HAP-1 (cell line): ENCODE results near the gene LZTS2.
A peak's percentile ranks its signal among the peaks of the same experiment; 100 is the strongest.

ENCODE experiments used
- DNase-seq, 2 experiments: peaks; one replicate each; pipeline ENCODE4 v3.0.0-alpha.2; 2016 to 2020; ENCODE audit warnings: low spot score in 2 of 2
- H3K27me3 ChIP-seq: fragments of 250-450 bp; sonication (Bioruptor Pico); 2 replicates; pipeline ENCODE4 v1.5.1; 2020; ENCODE audit warnings: low read depth, mild to moderate bottlenecking, moderate library complexity
- H3K36me3 ChIP-seq: fragments of 250-450 bp; sonication (Bioruptor Pico); replicated peaks from 2 replicates; pipeline ENCODE4 v1.5.1; 2020; ENCODE audit warnings: mild to moderate bottlenecking
- H3K4me1 ChIP-seq: fragments of 250-450 bp; sonication (Bioruptor Pico); 2 replicates; pipeline ENCODE4 v1.5.1; 2020; ENCODE audit warnings: mild to moderate bottlenecking
- H3K4me3 ChIP-seq: fragments of 250-450 bp; sonication (Bioruptor Pico); 2 replicates; pipeline ENCODE4 v1.5.1; 2020; ENCODE audit warnings: mild to moderate bottlenecking, moderate library complexity
- H3K9me3 ChIP-seq: fragments of 250-450 bp; sonication (Bioruptor Pico); 2 replicates; pipeline ENCODE4 v1.5.1; 2020; ENCODE audit warnings: mild to moderate bottlenecking, moderate library complexity
- in situ Hi-C: fragments of 300-500 bp; cut with MboI; formaldehyde crosslinking; loops from 3 replicates; pipeline ENCODE4 v1.14.3; 2020; ENCODE audit warnings: low sequenced_read_pairs, inconsistent platforms, mixed read lengths

LZTS2 gene

DNA sequence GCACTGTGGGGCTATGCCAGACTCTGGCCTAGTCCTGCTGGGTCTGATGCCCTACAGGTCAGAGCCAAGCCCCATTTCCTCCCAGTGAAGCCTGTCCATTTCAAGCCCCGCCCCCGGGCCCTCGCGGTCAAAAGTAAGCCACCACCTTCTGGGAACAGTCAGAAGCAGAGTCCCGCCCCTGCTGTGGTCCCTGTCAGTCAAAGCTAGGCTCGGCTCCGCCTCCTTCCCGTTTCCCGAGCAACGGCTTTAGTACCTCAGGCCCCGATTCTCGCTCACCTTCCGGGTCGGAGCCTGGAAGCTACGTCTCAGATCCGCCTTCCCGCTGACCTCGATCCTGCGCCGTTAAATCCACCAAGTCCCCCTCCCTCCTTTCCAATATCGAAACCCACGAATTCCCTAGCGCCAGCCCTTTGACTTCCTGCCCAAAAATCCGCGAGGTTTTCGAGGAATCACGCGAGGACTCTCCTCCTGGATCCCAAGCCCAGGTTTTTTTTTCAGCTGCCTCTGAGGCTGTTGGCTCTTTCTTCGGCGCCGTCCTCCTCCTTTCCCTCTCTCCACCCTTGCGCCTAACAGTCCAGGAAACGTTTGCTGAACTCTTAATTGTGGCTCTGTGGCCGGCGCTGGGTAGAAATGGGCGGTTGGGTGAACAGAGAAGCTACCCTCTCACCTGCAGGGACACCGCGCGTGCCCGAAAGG is 43.2 kb downstream of the LZTS2 start:
- no peaks in the 10 kb centered on the region; the same call in 1 of the 2 replicates for H3K36me3 ChIP-seq
- in situ Hi-C loops = loop anchor here (5.0 kb wide), 1 partner anchor 89 kb away; the partner anchor contains the start of gene TLX1
- peak overlapping the region; percentile 40 for H3K4me3 ChIP-seq
- no peaks in the 10 kb centered on the region for H3K27me3 ChIP-seq
- H3K9me3 ChIP-seq = no peaks in the 10 kb centered on the region
- peak; percentile 96 to 99 for DNase-seq
- H3K4me1 ChIP-seq = peaks cover 13% of the 10 kb centered on the region

GRCh38 chr10:101043363-101043707 is 43.7 kb downstream of the LZTS2 start:
- Histone ChIP-seq H3K27me3 (no peaks in the 10 kb centered on the region), H3K4me1 (peaks cover 13% of the 10 kb centered on the region), H3K36me3 (no peaks in the 10 kb centered on the region), H3K4me3 (peak overlapping the region; percentile 40), H3K9me3 (no peaks in the 10 kb centered on the region)
- in situ Hi-C loops = loop anchor here (5.0 kb wide), 1 partner anchor 89 kb away; the partner anchor contains the start of gene TLX1
- DNase-seq = no peak

DNA sequence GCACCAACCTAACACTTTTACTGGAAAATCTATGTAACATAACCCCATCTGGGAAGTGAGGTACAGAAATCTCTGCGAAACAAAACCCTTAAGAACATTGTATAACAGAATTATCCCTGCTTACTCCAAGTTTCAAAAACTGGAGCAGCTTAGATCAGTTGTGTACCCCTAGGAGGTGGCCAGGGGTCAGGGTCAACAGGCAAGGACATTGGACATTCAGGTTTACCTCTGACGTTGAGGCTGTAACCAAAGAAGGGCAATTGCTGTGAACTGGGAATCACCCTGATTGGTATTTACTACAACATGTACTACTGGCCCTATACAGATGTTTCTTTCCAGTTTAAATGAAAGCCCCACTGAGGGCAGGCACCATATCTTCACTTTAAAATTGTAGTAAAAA is 44.5 kb downstream of the LZTS2 start:
- in situ Hi-C loops = loop anchor here (5.0 kb wide), 1 partner anchor 88 kb away; the partner anchor contains the start of gene TLX1
- H3K27me3 ChIP-seq = no peaks in the 10 kb centered on the region
- DNase-seq = no peak
- H3K4me1 ChIP-seq = peaks cover 13% of the 10 kb centered on the region
- no peak overlapping the region for H3K4me3 ChIP-seq
- no peaks in the 10 kb centered on the region for H3K36me3 ChIP-seq
- H3K9me3 ChIP-seq = no peaks in the 10 kb centered on the region

- Histone ChIP-seq H3K36me3 (no peaks in the 10 kb centered on the region), H3K9me3 (no peaks in the 10 kb centered on the region), H3K4me3 (no peak overlapping the region), H3K27me3 (no peaks in the 10 kb centered on the region), H3K4me1 (peaks cover 19% of the 10 kb centered on the region)
- in situ Hi-C loops = no loop called here
- DNase-seq = peak in 1 of 2 experiments; percentile 52
These were observed 47.0 kb downstream of the LZTS2 start for GRCh38 chr10:101046332-101047238.

- no peaks in the 10 kb centered on the region for H3K36me3 ChIP-seq
- in situ Hi-C loops = no loop called here
- no peak overlapping the region for H3K4me3 ChIP-seq
- no peak for DNase-seq
- no peaks in the 10 kb centered on the region for H3K9me3 ChIP-seq
- no peaks in the 10 kb centered on the region for H3K27me3 ChIP-seq
- H3K4me1 ChIP-seq = peaks cover 17% of the 10 kb centered on the region
These were observed 47.7 kb downstream of the LZTS2 start for GRCh38 chr10:101047268-101047667.

DNA sequence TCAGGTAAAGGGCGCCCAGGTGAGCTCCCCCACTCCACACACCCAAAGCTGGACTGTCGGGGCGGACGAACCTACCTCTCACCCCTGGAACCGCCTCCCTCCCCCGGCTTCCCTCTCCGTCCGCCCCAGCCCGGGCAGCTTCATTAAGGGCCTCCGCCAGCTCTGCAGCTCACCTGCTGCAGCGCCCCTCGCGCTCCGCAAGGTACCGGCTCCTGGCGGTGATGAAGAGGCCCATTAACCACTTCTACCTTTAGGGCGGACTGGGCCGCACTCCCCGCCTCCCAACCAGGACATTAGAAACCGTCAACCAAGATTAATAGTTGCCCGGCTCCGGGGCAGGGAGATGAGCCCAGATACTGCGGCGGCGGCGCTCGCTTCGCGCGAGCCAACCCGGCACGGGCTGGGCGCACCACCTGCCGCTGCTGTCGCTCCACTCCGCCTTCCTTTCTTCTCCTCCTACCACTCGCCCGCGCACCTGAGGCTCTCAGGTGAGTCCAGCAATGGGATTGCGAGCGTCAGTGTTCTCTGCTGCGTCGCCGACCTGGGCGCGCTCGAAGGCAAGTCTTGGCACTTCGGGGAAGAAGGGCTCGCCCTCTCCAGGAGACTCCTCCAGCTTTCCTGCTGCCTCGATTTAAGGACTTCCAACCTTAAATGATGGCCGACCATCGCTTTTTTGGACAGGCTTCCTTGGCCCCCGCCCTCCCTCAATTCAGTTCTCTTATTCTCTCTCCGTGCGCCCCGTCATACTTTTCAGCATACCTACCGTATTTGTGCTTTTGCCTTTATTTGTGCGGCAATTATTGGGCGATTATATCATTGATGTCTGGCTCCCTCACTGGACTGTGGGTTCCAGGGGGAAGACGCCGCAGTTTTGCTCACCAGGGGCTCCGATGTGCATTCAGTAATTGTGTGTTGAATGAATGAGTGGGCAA is 48.6 kb downstream of the LZTS2 start:
- Histone ChIP-seq H3K27me3 (no peaks in the 10 kb centered on the region), H3K4me3 (no peak overlapping the region), H3K36me3 (no peaks in the 10 kb centered on the region), H3K9me3 (no peaks in the 10 kb centered on the region), H3K4me1 (peaks cover 12% of the 10 kb centered on the region)
- no peak for DNase-seq
- in situ Hi-C loops = no loop called here

DNA sequence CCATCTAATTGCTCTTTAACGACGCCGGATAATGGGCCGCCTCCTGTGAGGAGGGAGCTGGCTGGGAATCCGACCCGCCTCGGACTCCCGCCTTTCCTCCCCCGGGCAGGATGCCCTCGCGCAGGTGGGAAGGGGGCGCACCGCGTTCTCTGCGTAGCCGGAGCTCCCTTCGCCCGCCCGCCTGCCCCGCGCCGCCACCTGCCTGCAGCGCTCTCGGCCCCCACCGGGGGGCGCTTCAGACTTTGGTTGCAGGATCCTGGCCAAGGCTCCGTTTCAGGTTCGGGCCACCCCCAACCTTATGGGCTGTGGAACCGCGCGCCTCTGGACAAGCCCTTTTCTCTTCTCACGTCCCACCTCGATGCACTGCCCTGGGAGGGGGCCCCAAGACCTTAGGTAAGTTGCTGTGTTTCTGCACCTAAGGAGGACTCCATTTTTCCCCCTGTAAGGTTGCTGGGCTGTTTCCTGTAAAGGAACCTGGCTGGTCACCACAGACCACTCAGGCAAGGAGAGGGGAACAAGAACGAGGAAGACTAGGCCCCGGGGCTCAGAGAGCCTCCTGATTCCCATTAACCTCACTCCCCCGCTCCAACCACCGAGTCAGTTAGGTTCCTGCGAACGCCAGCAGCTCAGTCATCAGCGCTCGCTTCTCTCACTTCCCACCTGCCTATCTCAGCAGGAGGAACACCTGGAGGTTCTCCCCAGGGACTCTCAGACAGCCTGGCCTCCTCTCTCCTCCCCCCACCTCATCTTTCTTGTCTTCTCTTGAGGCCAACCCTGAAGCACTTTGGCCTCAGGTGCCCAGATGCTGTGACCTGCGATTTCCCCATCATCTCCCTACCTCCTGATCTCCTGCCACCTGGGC is 50.8 kb downstream of the LZTS2 start:
- Histone ChIP-seq H3K9me3 (no peaks in the 10 kb centered on the region), H3K4me3 (peak overlapping the region; percentile 14), H3K27me3 (no peaks in the 10 kb centered on the region), H3K4me1 (peaks cover 6% of the 10 kb centered on the region; the same call in 1 of the 2 replicates), H3K36me3 (peaks cover 7% of the 10 kb centered on the region)
- DNase-seq = peak; percentile 50 to 90
- in situ Hi-C loops = no loop called here

- H3K27me3 ChIP-seq = no peaks in the 10 kb centered on the region
These were observed 52.7 kb downstream of the LZTS2 start for GRCh38 chr10:101052285-101052684.

DNA sequence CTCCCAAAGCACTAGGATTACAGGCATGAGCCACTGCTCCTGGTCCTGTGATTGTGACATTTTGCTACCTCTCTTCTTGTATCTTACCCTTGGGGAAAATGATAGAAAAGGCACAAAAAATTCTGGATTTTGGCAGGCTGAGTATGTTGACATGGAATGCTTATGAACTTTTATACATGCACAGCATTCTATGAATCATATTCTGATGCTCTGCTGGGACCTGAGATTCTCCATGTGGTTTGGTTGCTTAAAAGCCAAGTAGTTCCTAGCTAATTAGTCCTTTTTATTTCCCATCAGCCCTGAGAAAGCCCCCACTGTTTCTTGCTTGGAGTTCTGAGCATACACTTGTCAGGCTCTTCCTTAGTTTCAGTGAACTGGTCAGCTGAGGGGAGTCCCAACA is 53.9 kb downstream of the LZTS2 start:
- H3K4me1 ChIP-seq = peaks cover 7% of the 10 kb centered on the region

More at GRCh38 chr10:101052285-101052684, 52.7 kb downstream of the LZTS2 start:
- Histone ChIP-seq H3K4me3 (no peak overlapping the region), H3K9me3 (no peaks in the 10 kb centered on the region), H3K4me1 (peaks cover 6% of the 10 kb centered on the region; the same call in 1 of the 2 replicates), H3K36me3 (peaks cover 7% of the 10 kb centered on the region)
- in situ Hi-C loops = no loop called here
- no peak for DNase-seq

GRCh38 chr10:101054351-101054750 is 54.7 kb downstream of the LZTS2 start:
- peaks cover 9% of the 10 kb centered on the region for H3K36me3 ChIP-seq
- no peak for DNase-seq

More for the DNA sequence above, 53.9 kb downstream of the LZTS2 start:
- Histone ChIP-seq H3K27me3 (no peaks in the 10 kb centered on the region), H3K4me3 (no peak overlapping the region), H3K36me3 (peaks cover 7% of the 10 kb centered on the region), H3K9me3 (no peaks in the 10 kb centered on the region)
- in situ Hi-C loops = no loop called here
- no peak for DNase-seq

GRCh38 chr10:101054876-101055275 is 55.3 kb downstream of the LZTS2 start:
- in situ Hi-C loops = no loop called here
- H3K36me3 ChIP-seq = peaks cover 9% of the 10 kb centered on the region

More at GRCh38 chr10:101054351-101054750, 54.7 kb downstream of the LZTS2 start:
- Histone ChIP-seq H3K27me3 (no peaks in the 10 kb centered on the region), H3K9me3 (no peaks in the 10 kb centered on the region), H3K4me1 (peaks cover 13% of the 10 kb centered on the region), H3K4me3 (no peak overlapping the region)
- in situ Hi-C loops = no loop called here

GRCh38 chr10:101055411-101055810 is 55.8 kb downstream of the LZTS2 start:
- DNase-seq = no peak
- H3K4me1 ChIP-seq = peaks cover 14% of the 10 kb centered on the region
- no peak overlapping the region for H3K4me3 ChIP-seq
- in situ Hi-C loops = no loop called here
- H3K9me3 ChIP-seq = no peaks in the 10 kb centered on the region
- no peaks in the 10 kb centered on the region for H3K27me3 ChIP-seq
- peaks cover 9% of the 10 kb centered on the region for H3K36me3 ChIP-seq

More at GRCh38 chr10:101054876-101055275, 55.3 kb downstream of the LZTS2 start:
- Histone ChIP-seq H3K9me3 (no peaks in the 10 kb centered on the region), H3K4me3 (no peak overlapping the region), H3K27me3 (no peaks in the 10 kb centered on the region), H3K4me1 (peaks cover 17% of the 10 kb centered on the region)
- no peak for DNase-seq
